Activated CD4-positive, alpha-beta memory T cell treated with anti-CD3 and anti-CD28 coated beads, Interleukin-2, amount 10 ng/mL, durations not matched to agents 7 days and 5 days (primary cell): ENCODE data around the gene HOXB2. TPM values are rescaled to one million over a fixed set of nuclear protein-coding genes. Genes with fewer than 3 reads are reported as not detected.

Source experiments
- CTCF ChIA-PET: fragments of 350-600 bp; sonication (Branson Sonifier 250); formaldehyde crosslinking; loops from one replicate; lab custom pipeline; 2021; ENCODE audit warnings: antibody characterized with exemption, inconsistent platforms; lab: Charles Lee
- POLR2A ChIA-PET: fragments of 350-600 bp; sonication (Branson Sonifier 250); formaldehyde crosslinking; loops from one replicate; lab custom pipeline; 2021; ENCODE audit warnings: antibody characterized with exemption; lab: Charles Lee
- DNase-seq: peaks from one replicate; pipeline ENCODE4 v3.0.0-alpha.2; 2020
- H3K27ac Mint-ChIP-seq: one replicate; pipeline ENCODE4 v1.8.0; 2021; ENCODE audit warnings: mild to moderate bottlenecking, mixed read lengths
- H3K27me3 Mint-ChIP-seq: one replicate; pipeline ENCODE4 v1.8.0; 2021; ENCODE audit warnings: mixed read lengths
- H3K36me3 Mint-ChIP-seq: one replicate; pipeline ENCODE4 v1.8.0; 2021; ENCODE audit warnings: low read depth, mixed read lengths
- H3K4me1 Mint-ChIP-seq: one replicate; pipeline ENCODE4 v1.8.0; 2021; ENCODE audit warnings: mixed read lengths
- H3K4me3 Mint-ChIP-seq: one replicate; pipeline ENCODE4 v1.8.0; 2021; ENCODE audit warnings: mild to moderate bottlenecking, mixed read lengths
- H3K9me3 Mint-ChIP-seq: one replicate; pipeline ENCODE4 v1.8.0; 2021; ENCODE audit warnings: mixed read lengths
- total RNA-seq, 2 experiments: library from RNA; stranded (reverse); gene quantifications; one replicate each; pipeline ENCODE4 v1.2.3, GENCODE V29; 2021

Gene HOXB2
- total RNA-seq, 2 experiments from 2014 or later, result 20.3 to 20.9 TPM

DNA sequence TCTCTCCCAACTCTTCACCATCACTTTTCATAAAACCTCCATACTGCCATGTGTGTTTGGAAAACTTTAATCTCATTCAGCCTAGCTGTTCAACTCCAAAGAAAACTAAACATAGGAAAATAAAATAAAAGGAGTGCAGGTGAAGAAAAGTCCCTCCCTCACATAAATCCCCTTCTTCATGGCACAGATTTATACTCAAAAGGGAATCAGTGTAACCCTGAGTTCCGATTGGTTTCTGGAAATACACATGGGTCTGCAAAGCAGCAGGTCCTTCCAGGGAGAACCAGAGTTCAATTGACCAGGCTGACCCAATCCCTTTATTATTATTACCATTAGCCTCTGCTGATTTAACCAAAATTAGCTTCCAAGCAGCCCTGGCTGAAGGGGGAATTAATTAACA is 8.9 kb upstream of the HOXB2 start:
- peaks cover 14% of the 10 kb centered on the region for H3K36me3 Mint-ChIP-seq
- H3K4me3 Mint-ChIP-seq, result no peak overlapping the region
- CTCF ChIA-PET, result no interaction called here
- H3K9me3 Mint-ChIP-seq, result no peaks in the 10 kb centered on the region
- no peak for DNase-seq
- peaks cover 16% of the 10 kb centered on the region for H3K4me1 Mint-ChIP-seq
- POLR2A ChIA-PET, result interaction anchor here (1.3 kb wide), 1 partner anchor 16 kb away, joined by 3 read pairs; no protein-coding TSS in a partner anchor
- no peak overlapping the region for H3K27ac Mint-ChIP-seq
- peaks cover 27% of the 10 kb centered on the region for H3K27me3 Mint-ChIP-seq

DNA sequence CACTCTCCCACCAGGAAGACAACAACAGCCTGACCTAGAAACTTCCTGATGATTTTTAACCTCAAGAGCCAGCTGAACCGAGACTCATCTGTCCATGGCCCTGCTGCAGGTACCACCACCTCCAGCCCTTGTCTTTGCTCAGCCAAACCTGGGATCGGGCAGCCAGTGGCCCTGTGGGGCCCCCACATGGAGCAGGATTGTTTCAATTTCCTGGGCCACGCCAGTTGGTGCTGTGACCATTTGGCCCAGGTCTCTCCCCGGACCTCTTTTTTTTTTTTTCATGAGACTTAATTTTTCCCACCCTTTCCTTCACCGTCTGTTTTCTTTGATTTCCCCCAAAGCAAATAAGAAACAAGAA is 8.3 kb upstream of the HOXB2 start:
- H3K4me3 Mint-ChIP-seq, result no peak overlapping the region

DNA sequence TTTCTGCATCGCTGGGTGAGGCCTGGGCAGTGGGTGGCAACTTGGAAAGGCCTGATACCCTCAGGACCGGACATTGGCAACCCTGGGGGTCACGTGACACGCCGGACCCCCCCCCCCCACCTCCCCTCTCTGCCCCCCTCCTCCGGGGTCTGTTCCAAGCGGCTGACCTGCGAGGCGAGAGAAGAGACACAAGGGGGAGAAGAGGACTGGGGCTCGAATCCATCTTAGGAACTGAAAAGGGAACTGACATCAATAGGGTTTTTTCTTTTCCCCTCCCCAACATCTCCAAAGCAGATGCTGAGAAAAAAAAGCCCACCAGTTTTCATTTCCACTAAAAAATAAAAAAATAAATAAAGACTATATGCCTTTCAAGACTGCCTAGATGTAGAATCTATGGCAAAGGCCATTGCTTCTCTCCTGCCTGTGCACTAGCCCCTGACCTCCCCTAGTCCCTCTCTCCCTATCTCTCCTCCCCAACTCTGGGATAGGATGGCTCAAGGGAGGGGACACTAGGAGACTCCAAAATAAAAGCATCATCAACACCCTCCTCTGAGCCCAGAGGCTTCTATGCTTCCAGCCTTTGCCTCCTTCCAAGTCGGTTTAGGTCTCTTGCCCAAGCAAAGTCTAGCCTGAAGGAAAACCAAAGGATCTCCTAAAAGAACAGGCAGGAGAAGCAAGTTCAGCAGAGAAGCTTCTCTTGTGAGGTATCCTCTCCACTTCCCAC is 7.7 kb upstream of the HOXB2 start:
- Mint-ChIP-seq H3K27ac (no peak overlapping the region), H3K36me3 (peaks cover 14% of the 10 kb centered on the region), H3K9me3 (no peaks in the 10 kb centered on the region), H3K27me3 (peaks cover 24% of the 10 kb centered on the region), H3K4me3 (no peak overlapping the region), H3K4me1 (peaks cover 26% of the 10 kb centered on the region)
- no peak for DNase-seq
- ChIA-PET CTCF (no interaction called here), POLR2A (interaction anchor here (0.7 to 1.3 kb wide), 2 partner anchors 17 kb away, joined by 3 read pairs; no protein-coding TSS in a partner anchor)

More for the DNA sequence above, 8.3 kb upstream of the HOXB2 start:
- Mint-ChIP-seq H3K4me1 (peaks cover 21% of the 10 kb centered on the region), H3K9me3 (no peaks in the 10 kb centered on the region), H3K36me3 (peaks cover 14% of the 10 kb centered on the region), H3K27me3 (peaks cover 24% of the 10 kb centered on the region), H3K27ac (no peak overlapping the region)
- CTCF ChIA-PET, result no interaction called here
- no peak for DNase-seq
- POLR2A ChIA-PET, result interaction anchor here (1.3 kb wide), 1 partner anchor 16 kb away, joined by 3 read pairs; no protein-coding TSS in a partner anchor

GRCh38 chr17:48551596-48552465 is 6.9 kb upstream of the HOXB2 start:
- H3K27me3 Mint-ChIP-seq, result peaks cover 22% of the 10 kb centered on the region
- POLR2A ChIA-PET, result interaction anchor here (0.7 kb wide), 1 partner anchor 18 kb away, joined by 3 read pairs; no protein-coding TSS in a partner anchor
- H3K4me1 Mint-ChIP-seq, result peaks cover 32% of the 10 kb centered on the region
- no peak overlapping the region for H3K27ac Mint-ChIP-seq
- CTCF ChIA-PET, result no interaction called here
- no peak for DNase-seq
- H3K36me3 Mint-ChIP-seq, result peaks cover 14% of the 10 kb centered on the region
- H3K4me3 Mint-ChIP-seq, result no peak overlapping the region
- H3K9me3 Mint-ChIP-seq, result no peaks in the 10 kb centered on the region

GRCh38 chr17:48551214-48551555 is 6.3 kb upstream of the HOXB2 start:
- POLR2A ChIA-PET, result no interaction called here
- CTCF ChIA-PET, result no interaction called here
- Mint-ChIP-seq H3K27me3 (peaks cover 15% of the 10 kb centered on the region), H3K4me3 (no peak overlapping the region), H3K36me3 (peaks cover 14% of the 10 kb centered on the region), H3K27ac (no peak overlapping the region), H3K4me1 (peaks cover 38% of the 10 kb centered on the region), H3K9me3 (no peaks in the 10 kb centered on the region)
- no peak for DNase-seq

DNA sequence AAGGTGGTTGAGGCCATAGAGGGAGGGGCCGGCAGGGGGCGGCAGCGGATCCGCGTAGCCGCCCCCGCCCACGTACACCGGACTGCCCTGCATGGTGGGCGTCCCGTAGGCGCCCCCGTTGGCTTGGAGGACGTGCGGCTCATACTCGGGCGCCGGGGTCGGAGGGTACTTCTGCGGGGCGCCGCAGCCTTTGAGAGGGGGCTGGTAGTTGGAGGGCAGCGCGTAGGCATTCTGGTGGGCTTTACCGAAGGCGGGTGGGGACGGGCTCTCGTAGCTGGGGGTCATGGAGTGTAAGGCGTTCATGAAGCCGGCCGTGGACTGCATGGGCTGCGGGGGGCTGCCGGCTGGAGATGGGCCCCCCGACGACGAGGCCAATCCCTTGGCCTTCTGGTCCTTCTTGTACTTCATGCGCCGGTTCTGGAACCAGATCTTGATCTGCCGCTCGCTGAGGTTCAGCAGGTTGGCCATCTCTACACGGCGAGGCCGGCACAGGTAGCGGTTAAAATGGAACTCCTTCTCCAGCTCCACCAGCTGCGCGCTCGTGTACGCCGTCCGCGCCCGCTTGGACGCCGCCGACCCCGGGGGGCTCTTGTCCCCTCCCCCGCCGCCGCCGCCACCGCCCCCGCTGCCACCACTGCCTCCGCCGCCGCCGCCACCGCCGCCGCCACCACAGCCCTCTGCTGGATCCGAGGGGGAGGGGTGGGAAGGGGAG is 5.7 kb upstream of the HOXB2 start:
- peaks cover 40% of the 10 kb centered on the region for H3K4me1 Mint-ChIP-seq
- peaks cover 11% of the 10 kb centered on the region for H3K27me3 Mint-ChIP-seq
- POLR2A ChIA-PET, result no interaction called here
- no peak overlapping the region for H3K27ac Mint-ChIP-seq
- CTCF ChIA-PET, result no interaction called here
- peaks cover 14% of the 10 kb centered on the region for H3K36me3 Mint-ChIP-seq
- no peaks in the 10 kb centered on the region for H3K9me3 Mint-ChIP-seq
- H3K4me3 Mint-ChIP-seq, result no peak overlapping the region
- no peak for DNase-seq

DNA sequence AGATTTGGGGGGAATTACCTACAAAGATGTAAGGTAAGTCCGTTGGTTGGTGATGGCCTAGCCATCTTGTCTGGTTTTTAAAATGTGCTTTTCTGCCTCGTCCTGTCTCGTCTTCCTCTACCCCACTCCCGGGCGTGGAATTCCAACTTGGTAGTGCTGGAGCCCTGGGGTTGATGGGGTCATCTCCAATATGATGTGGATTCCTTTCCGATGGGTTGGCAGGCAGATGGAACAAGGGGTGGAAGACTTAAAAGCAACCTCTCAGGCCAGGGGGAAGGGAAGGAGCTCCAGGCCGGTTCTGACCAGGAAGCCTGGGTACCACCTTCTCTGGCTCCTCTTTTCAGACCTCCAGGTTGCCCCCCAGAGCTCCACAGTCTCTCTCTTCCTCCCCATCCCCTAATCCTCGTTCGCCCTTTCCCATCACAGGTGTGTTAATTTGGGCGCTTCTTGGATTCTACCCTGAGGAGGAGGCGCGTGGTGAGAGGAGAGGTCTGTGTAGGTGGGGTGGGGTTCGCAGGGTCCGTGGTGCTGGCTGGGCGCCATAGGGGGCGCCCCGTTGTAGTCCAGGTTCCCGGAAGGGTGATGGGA is 5.1 kb upstream of the HOXB2 start:
- H3K27ac Mint-ChIP-seq, result no peak overlapping the region
- no peak for DNase-seq
- peaks cover 41% of the 10 kb centered on the region for H3K4me1 Mint-ChIP-seq
- peaks cover 12% of the 10 kb centered on the region for H3K36me3 Mint-ChIP-seq
- no peak overlapping the region for H3K4me3 Mint-ChIP-seq
- ChIA-PET CTCF (no interaction called here), POLR2A (interaction anchor here (1.3 to 1.5 kb wide), 2 partner anchors 9 to 17 kb away, joined by 3 to 5 read pairs; no protein-coding TSS in a partner anchor)
- H3K9me3 Mint-ChIP-seq, result no peaks in the 10 kb centered on the region
- H3K27me3 Mint-ChIP-seq, result peaks cover 14% of the 10 kb centered on the region

GRCh38 chr17:48549281-48549630 is 4.3 kb upstream of the HOXB2 start:
- no peak overlapping the region for H3K27ac Mint-ChIP-seq
- DNase-seq, result no peak
- no peaks in the 10 kb centered on the region for H3K9me3 Mint-ChIP-seq
- no peak overlapping the region for H3K4me3 Mint-ChIP-seq
- H3K27me3 Mint-ChIP-seq, result peaks cover 10% of the 10 kb centered on the region
- peaks cover 8% of the 10 kb centered on the region for H3K36me3 Mint-ChIP-seq
- CTCF ChIA-PET, result no interaction called here
- H3K4me1 Mint-ChIP-seq, result peaks cover 38% of the 10 kb centered on the region
- POLR2A ChIA-PET, result interaction anchor here (1.3 to 1.5 kb wide), 3 partner anchors 8 to 38 kb away, joined by 3 to 5 read pairs (median 5); no protein-coding TSS in a partner anchor

DNA sequence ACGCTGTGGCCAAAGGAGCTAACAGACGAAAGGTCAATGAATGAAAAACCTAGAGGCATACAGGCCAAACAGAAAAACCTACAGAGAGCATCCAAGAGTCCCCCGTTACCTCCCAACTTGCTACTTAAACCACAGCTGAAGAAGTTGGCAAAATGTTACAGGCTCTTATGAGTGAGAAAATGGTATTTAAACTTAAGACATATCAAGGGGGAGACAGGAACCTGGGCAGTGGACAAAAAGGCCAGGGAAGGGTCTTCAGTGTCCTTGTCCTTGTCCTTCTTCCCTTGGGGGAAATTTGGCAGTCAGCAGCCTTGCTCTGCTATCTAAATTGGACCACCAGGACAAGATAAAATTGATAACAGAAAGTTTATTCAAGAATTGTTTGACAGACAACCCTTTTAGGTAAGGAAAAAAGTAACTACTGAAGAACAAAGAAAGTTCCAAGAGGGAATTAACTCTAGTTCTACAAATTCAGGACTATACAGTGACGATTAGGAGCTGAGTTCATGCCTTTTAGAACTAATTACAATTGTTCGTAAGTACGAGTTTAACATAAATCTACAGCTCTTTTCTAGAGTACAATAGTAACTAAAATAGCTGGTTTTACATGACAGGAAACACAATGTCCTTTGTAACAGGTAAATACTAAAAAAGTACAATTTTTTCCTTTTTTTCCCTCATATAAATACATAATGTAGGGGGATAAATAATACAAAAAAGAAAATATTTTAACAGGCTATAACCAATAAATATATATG is 3.8 kb upstream of the HOXB2 start:
- peaks cover 12% of the 10 kb centered on the region for H3K27me3 Mint-ChIP-seq
- ChIA-PET POLR2A (interaction anchor here (0.6 to 2.6 kb wide), 5 partner anchors 8 to 43 kb away, joined by 3 to 12 read pairs (median 5); no protein-coding TSS in a partner anchor), CTCF (no interaction called here)
- no peak for DNase-seq
- peak overlapping the region; percentile 49 for H3K4me3 Mint-ChIP-seq
- H3K27ac Mint-ChIP-seq, result peak overlapping the region; percentile 74
- peaks cover 10% of the 10 kb centered on the region for H3K36me3 Mint-ChIP-seq
- H3K9me3 Mint-ChIP-seq, result no peaks in the 10 kb centered on the region
- peaks cover 40% of the 10 kb centered on the region for H3K4me1 Mint-ChIP-seq

GRCh38 chr17:48547808-48548522 is 3.1 kb upstream of the HOXB2 start:
- CTCF ChIA-PET, result interaction anchor here (0.6 to 0.8 kb wide), 3 partner anchors 12 to 363 kb away, joined by 3 to 5 read pairs (median 3); no protein-coding TSS in a partner anchor
- POLR2A ChIA-PET, result interaction anchor here (1.5 to 2.6 kb wide), 3 partner anchors 8 to 43 kb away, joined by 5 to 12 read pairs (median 5); no protein-coding TSS in a partner anchor
- peak; percentile 58 for DNase-seq
- Mint-ChIP-seq H3K4me1 (peaks cover 40% of the 10 kb centered on the region), H3K4me3 (peak overlapping the region; percentile 54), H3K36me3 (peaks cover 13% of the 10 kb centered on the region), H3K27me3 (peaks cover 14% of the 10 kb centered on the region), H3K9me3 (no peaks in the 10 kb centered on the region), H3K27ac (peak overlapping the region; percentile 74)
